Panc1 (cell line): Measurements from ENCODE around the gene LHX1.

ENCODE experiments used
- CTCF ChIP-seq: fragments of 450-650 bp; IDR thresholded peaks from 2 replicates; pipeline ENCODE4 v1.5.1; 2017; ENCODE audit warnings: mild to moderate bottlenecking
- REST ChIP-seq, 2 experiments: IDR thresholded peaks; 2 replicates each; pipeline ENCODE4 v1.6.1; 2011 to 2012; ENCODE audit warnings: low read depth in 2 of 2, control low read depth in 1 of 2, low read length in 1 of 2, mild to moderate bottlenecking in 1 of 2, moderate library complexity in 1 of 2; ENCODE audit not compliant: insufficient read depth in 1 of 2

- TF ChIP-seq CTCF (no peak), REST (IDR thresholded peaks at IDR 0.05; ENCODE audit: insufficient read depth in 1 of 2, low read depth in 2 of 2, low read length in 1 of 2) (no peak)
These were observed 40.3 kb downstream of the LHX1 start for GRCh38 chr17:36977568-36977967.
